ENCODE measurements around the gene CCDC134. TPM values are rescaled to one million over a fixed set of nuclear protein-coding genes. Genes with fewer than 3 reads are reported as not detected.

The CCDC134 gene
- total and polyA plus RNA-seq, 9 of the 15 experiments (the other 6 are each of a cell fraction or from before 2014, with no cell fraction given): 0.56 to 11.9 (median 5.3) TPM

- Histone ChIP-seq H3K9me1 (ENCODE audit: control insufficient read depth, insufficient read depth, low read length) (no peaks in the 10 kb centered on the region), H4K20me1 (replicated peaks; ENCODE audit: control insufficient read depth, insufficient read depth, low read length) (no peaks in the 10 kb centered on the region), H3K4me3 (no peak overlapping the region), H3K9ac (ENCODE audit: insufficient read depth in 1 of 2, low read depth in 2 of 2, low read length in 2 of 2) (no peak overlapping the region), H3K79me2 (ENCODE audit: control insufficient read depth, insufficient read depth, low read length) (no peaks in the 10 kb centered on the region), H3K4me2 (ENCODE audit: insufficient read depth, low read length) (no peak overlapping the region), H2AFZ (ENCODE audit: low read depth, low read length) (no peak overlapping the region), H3K4me1 (replicated peaks in 1 of 2; ENCODE audit: control insufficient read depth in 2 of 2, insufficient read depth in 2 of 2, low read length in 2 of 2) (no peaks in the 10 kb centered on the region; a peak in 1 of 5 replicates), H3K27me3 (ENCODE audit: control insufficient read depth in 2 of 2, insufficient read depth in 2 of 2, low read length in 2 of 2) (no peaks in the 10 kb centered on the region), H3K9me3 (replicated peaks; ENCODE audit: control insufficient read depth, insufficient read depth, low read depth, low read length) (no peaks in the 10 kb centered on the region), H3K27ac (ENCODE audit: extremely low read depth, low read depth, low read length) (no peak overlapping the region), H3K36me3 (ENCODE audit: control insufficient read depth, insufficient read depth, low read length) (no peaks in the 10 kb centered on the region)
- FAIRE-seq (no peak), ATAC-seq (no peak), DNase-seq (ENCODE audit: extremely low read depth in 1 of 4, low spot score in 3 of 4) (no peak)
- in situ Hi-C loops (cut with MboI): no loop called here
- WGBS (ENCODE audit: insufficient coverage, low coverage, missing lambda C conversion rate): 2% methylated on average over 3 of the region's 5 CpGs
- CTCF ChIA-PET (ENCODE audit: low intra/inter-chr PET ratio): no interaction called here
- no TSS peak for BruUV-seq (replicated peaks)
- POLR2A ChIA-PET: interaction anchor here (0.7 kb wide), 1 partner anchor 15 kb away, joined by 3 read pairs; no protein-coding TSS in a partner anchor
- TF ChIP-seq, protein P1, sequence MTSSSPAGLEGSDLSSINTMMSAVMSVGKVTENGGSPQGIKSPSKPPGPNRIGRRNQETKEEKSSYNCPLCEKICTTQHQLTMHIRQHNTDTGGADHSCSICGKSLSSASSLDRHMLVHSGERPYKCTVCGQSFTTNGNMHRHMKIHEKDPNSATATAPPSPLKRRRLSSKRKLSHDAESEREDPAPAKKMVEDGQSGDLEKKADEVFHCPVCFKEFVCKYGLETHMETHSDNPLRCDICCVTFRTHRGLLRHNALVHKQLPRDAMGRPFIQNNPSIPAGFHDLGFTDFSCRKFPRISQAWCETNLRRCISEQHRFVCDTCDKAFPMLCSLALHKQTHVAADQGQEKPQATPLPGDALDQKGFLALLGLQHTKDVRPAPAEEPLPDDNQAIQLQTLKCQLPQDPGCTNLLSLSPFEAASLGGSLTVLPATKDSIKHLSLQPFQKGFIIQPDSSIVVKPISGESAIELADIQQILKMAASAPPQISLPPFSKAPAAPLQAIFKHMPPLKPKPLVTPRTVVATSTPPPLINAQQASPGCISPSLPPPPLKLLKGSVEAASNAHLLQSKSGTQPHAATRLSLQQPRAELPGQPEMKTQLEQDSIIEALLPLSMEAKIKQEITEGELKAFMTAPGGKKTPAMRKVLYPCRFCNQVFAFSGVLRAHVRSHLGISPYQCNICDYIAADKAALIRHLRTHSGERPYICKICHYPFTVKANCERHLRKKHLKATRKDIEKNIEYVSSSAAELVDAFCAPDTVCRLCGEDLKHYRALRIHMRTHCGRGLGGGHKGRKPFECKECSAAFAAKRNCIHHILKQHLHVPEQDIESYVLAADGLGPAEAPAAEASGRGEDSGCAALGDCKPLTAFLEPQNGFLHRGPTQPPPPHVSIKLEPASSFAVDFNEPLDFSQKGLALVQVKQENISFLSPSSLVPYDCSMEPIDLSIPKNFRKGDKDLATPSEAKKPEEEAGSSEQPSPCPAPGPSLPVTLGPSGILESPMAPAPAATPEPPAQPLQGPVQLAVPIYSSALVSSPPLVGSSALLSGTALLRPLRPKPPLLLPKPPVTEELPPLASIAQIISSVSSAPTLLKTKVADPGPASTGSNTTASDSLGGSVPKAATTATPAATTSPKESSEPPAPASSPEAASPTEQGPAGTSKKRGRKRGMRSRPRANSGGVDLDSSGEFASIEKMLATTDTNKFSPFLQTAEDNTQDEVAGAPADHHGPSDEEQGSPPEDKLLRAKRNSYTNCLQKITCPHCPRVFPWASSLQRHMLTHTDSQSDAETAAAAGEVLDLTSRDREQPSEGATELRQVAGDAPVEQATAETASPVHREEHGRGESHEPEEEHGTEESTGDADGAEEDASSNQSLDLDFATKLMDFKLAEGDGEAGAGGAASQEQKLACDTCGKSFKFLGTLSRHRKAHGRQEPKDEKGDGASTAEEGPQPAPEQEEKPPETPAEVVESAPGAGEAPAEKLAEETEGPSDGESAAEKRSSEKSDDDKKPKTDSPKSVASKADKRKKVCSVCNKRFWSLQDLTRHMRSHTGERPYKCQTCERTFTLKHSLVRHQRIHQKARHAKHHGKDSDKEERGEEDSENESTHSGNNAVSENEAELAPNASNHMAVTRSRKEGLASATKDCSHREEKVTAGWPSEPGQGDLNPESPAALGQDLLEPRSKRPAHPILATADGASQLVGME (CRISPR knock-in tag; IDR thresholded peaks at IDR 0.05): no peak
- TF ChIP-seq ARNT (IDR thresholded peaks at IDR 0.05): no peak
- no peak for TF ChIP-seq HDAC8 (tag; IDR thresholded peaks at IDR 0.05)
- TF ChIP-seq HDAC6 (IDR thresholded peaks at IDR 0.05; ENCODE audit: low read depth, low read length): no peak
- TF ChIP-seq MYC (IDR thresholded peaks at IDR 0.05; ENCODE audit: low read depth, low read length): no peak
- no peak for TF ChIP-seq MYC (CRISPR knock-in tag; IDR thresholded peaks at IDR 0.05; ENCODE audit: borderline replicate concordance, low read depth)
- TF ChIP-seq POLR2G (IDR thresholded peaks at IDR 0.05; ENCODE audit: low read depth, low read length): no peak
- TF ChIP-seq, protein P2, sequence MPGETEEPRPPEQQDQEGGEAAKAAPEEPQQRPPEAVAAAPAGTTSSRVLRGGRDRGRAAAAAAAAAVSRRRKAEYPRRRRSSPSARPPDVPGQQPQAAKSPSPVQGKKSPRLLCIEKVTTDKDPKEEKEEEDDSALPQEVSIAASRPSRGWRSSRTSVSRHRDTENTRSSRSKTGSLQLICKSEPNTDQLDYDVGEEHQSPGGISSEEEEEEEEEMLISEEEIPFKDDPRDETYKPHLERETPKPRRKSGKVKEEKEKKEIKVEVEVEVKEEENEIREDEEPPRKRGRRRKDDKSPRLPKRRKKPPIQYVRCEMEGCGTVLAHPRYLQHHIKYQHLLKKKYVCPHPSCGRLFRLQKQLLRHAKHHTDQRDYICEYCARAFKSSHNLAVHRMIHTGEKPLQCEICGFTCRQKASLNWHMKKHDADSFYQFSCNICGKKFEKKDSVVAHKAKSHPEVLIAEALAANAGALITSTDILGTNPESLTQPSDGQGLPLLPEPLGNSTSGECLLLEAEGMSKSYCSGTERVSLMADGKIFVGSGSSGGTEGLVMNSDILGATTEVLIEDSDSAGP (CRISPR knock-in tag; IDR thresholded peaks at IDR 0.05): no peak
- TF ChIP-seq ZNF589 (CRISPR knock-in tag; IDR thresholded peaks at IDR 0.05; ENCODE audit: low read depth): no peak
- intact Hi-C loops (cut with micrococcal nuclease): no loop called here
Observed at GRCh38 chr22:41752011-41752970, 48.2 kb upstream of the CCDC134 start.

Measured in K562 (cell line).